MM.1S (cell line): ENCODE measurements around the gene POLR2C.

Experiments
- DNase-seq: peaks from one replicate; pipeline ENCODE4 v3.0.0-alpha.2; 2015
- H2AFZ ChIP-seq: fragments of 300-600 bp; sonication (generic); 2 replicates; pipeline ENCODE4 v1.6.0; 2016; ENCODE audit warnings: antibody characterized with exemption, low read length
- H3F3A ChIP-seq: fragments of 300-600 bp; sonication (generic); 2 replicates; pipeline ENCODE4 v1.6.1; 2016; ENCODE audit warnings: mild to moderate bottlenecking, antibody characterized with exemption, low read length, moderate library complexity, mixed read lengths; ENCODE audit not compliant: insufficient read depth
- H3K27ac ChIP-seq: fragments of 300-600 bp; sonication (generic); 2 replicates; pipeline ENCODE4 v1.5.1; 2016; ENCODE audit warnings: mild to moderate bottlenecking, low read length
- H3K27me3 ChIP-seq: fragments of 300-600 bp; sonication (generic); replicated peaks from 2 replicates; pipeline ENCODE4 v1.6.0; 2016; ENCODE audit warnings: low read length; ENCODE audit not compliant: insufficient read depth
- H3K36me3 ChIP-seq: fragments of 300-600 bp; sonication (generic); replicated peaks from 2 replicates; pipeline ENCODE4 v1.6.1; 2016; ENCODE audit warnings: mild to moderate bottlenecking, low read length, mixed read lengths; ENCODE audit not compliant: insufficient read depth
- H3K4me1 ChIP-seq: fragments of 300-600 bp; sonication (generic); 2 replicates; pipeline ENCODE4 v1.6.1; 2016; ENCODE audit warnings: low read length, mixed read lengths
- H3K4me2 ChIP-seq: fragments of 300-600 bp; sonication (generic); 2 replicates; pipeline ENCODE4 v1.6.0; 2016; ENCODE audit warnings: low read depth, low read length
- H3K4me3 ChIP-seq: fragments of 300-600 bp; sonication (generic); 2 replicates; pipeline ENCODE4 v1.5.1; 2016; ENCODE audit warnings: low read length, mixed read lengths
- H3K79me2 ChIP-seq: fragments of 300-600 bp; sonication (generic); 2 replicates; pipeline ENCODE4 v1.6.1; 2016; ENCODE audit warnings: mixed run types, low read length, mixed read lengths
- H3K9ac ChIP-seq: fragments of 300-600 bp; sonication (generic); 2 replicates; pipeline ENCODE4 v1.6.1; 2016; ENCODE audit warnings: low read length, mixed read lengths
- H3K9me2 ChIP-seq: fragments of 300-600 bp; sonication (generic); replicated peaks from 2 replicates; pipeline ENCODE4 v1.6.1; 2016; ENCODE audit warnings: mild to moderate bottlenecking, low read length, mixed read lengths; ENCODE audit not compliant: insufficient read depth
- H3K9me3 ChIP-seq: fragments of 300-600 bp; sonication (generic); replicated peaks from 2 replicates; pipeline ENCODE4 v1.6.1; 2016; ENCODE audit warnings: mild to moderate bottlenecking, low read length, mixed read lengths; ENCODE audit not compliant: insufficient read depth
- H4K20me1 ChIP-seq: fragments of 300-600 bp; sonication (generic); 2 replicates; pipeline ENCODE4 v1.6.1; 2016; ENCODE audit warnings: mild to moderate bottlenecking, low read length, moderate library complexity, mixed read lengths; ENCODE audit not compliant: insufficient read depth
- EZH2 ChIP-seq: fragments of 300-600 bp; sonication (generic); optimal IDR thresholded peaks from 2 replicates; pipeline ENCODE3; 2017; ENCODE audit warnings: low read depth, mild to moderate bottlenecking, antibody characterized with exemption, low read length, mixed read lengths
- EZH2phosphoT487 ChIP-seq: fragments of 300-600 bp; sonication (generic); IDR thresholded peaks from 2 replicates; pipeline ENCODE4 v1.6.1; 2018; ENCODE audit warnings: antibody characterized with exemption, low read length
- TF ChIP-seq, protein P1 (sequence below): fragments of 300-600 bp; sonication (generic); IDR thresholded peaks from 2 replicates; pipeline ENCODE4 v1.5.1; 2016; ENCODE audit warnings: antibody characterized with exemption, low read length, mixed read lengths

Gene POLR2C

DNA sequence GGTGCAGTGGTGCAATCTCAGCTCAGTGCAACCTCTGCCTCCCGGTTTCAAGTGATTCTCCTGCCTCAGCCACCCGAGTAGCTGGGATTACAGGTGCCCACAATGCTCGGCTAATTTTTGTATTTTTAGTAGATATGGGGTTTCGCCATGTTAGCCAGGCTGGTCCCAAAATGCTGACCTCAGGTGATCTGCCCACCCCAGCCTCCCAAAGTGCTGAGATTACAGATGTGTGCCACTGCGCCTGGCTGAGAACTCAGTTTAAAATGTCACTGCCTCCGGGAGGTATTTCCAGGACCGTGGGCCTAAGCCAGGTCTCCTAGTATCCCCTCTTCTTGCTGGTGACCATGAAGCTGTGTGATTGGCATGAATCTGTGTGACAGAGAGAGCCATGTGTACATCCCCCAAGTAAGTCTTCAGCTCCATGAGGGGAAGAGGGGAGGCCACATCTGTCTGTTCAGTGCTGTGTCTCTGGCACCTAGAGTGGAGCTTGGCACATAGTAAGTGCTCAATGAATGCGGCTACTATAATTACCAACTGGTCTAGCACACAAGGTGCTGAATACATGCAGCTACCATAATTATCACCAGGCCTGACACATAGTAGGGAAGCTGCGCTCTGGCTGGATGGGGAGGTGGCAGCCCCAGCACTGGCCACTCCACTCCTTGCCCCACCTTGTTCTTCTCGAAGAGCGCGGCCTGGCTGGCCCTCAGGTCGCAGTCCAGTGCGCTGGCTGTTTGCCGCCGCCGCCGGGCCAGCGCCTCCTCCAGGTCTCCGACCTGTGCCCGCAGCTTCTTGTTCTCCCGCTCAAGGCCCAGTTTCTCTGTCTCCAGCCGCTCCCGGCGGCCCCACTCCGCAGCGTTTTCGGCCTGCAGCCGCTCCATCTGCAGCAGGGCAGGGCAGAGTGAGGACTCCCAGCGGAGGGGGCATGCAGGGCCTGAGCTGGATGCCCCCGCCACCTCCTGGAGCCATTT is 55.2 kb downstream of the POLR2C start:
- Histone ChIP-seq H3K4me1 (no peaks in the 10 kb centered on the region), H3K27ac (no peak overlapping the region), H3F3A (no peaks in the 10 kb centered on the region), H3K27me3 (no peaks in the 10 kb centered on the region), H3K36me3 (no peaks in the 10 kb centered on the region), H3K9ac (no peak overlapping the region), H4K20me1 (no peaks in the 10 kb centered on the region), H3K79me2 (no peaks in the 10 kb centered on the region), H3K9me3 (no peaks in the 10 kb centered on the region), H3K9me2 (no peaks in the 10 kb centered on the region), H3K4me2 (no peak overlapping the region), H2AFZ (no peak overlapping the region), H3K4me3 (no peak overlapping the region)
- DNase-seq = no peak
- TF ChIP-seq EZH2phosphoT487 (no peak), EZH2 (no peak)
- TF ChIP-seq, protein P1, sequence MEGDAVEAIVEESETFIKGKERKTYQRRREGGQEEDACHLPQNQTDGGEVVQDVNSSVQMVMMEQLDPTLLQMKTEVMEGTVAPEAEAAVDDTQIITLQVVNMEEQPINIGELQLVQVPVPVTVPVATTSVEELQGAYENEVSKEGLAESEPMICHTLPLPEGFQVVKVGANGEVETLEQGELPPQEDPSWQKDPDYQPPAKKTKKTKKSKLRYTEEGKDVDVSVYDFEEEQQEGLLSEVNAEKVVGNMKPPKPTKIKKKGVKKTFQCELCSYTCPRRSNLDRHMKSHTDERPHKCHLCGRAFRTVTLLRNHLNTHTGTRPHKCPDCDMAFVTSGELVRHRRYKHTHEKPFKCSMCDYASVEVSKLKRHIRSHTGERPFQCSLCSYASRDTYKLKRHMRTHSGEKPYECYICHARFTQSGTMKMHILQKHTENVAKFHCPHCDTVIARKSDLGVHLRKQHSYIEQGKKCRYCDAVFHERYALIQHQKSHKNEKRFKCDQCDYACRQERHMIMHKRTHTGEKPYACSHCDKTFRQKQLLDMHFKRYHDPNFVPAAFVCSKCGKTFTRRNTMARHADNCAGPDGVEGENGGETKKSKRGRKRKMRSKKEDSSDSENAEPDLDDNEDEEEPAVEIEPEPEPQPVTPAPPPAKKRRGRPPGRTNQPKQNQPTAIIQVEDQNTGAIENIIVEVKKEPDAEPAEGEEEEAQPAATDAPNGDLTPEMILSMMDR = no peak

DNA sequence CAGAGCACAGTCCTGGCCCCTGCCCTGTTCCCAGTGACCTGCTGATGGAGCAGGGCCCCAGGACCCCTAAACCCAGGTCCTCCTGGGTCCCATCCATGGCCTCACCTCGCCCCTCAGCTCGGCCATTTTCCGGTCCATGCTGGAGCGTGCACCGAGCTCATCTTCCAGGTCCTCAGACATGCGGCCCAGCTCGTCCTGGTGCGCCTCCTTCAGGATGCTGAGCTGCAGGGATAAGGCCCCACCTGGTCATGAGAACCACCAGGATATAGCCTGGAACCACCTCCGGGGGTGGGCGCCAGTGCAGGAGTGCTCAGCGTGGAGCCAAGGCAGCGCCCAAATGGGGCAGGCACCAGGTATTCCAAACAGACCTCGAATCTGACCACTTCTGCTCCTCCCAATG is 56.0 kb downstream of the POLR2C start:
- Histone ChIP-seq H3K79me2 (no peaks in the 10 kb centered on the region), H3K4me2 (no peak overlapping the region), H3K4me3 (no peak overlapping the region), H3K4me1 (no peaks in the 10 kb centered on the region), H3K27ac (no peak overlapping the region), H2AFZ (no peak overlapping the region), H3K36me3 (no peaks in the 10 kb centered on the region), H3K9me2 (no peaks in the 10 kb centered on the region), H3K9ac (no peak overlapping the region), H3K27me3 (no peaks in the 10 kb centered on the region), H4K20me1 (no peaks in the 10 kb centered on the region), H3K9me3 (no peaks in the 10 kb centered on the region), H3F3A (no peaks in the 10 kb centered on the region)
- DNase-seq = no peak
- TF ChIP-seq EZH2 (no peak), EZH2phosphoT487 (no peak)
- TF ChIP-seq, protein P1 = no peak

DNA sequence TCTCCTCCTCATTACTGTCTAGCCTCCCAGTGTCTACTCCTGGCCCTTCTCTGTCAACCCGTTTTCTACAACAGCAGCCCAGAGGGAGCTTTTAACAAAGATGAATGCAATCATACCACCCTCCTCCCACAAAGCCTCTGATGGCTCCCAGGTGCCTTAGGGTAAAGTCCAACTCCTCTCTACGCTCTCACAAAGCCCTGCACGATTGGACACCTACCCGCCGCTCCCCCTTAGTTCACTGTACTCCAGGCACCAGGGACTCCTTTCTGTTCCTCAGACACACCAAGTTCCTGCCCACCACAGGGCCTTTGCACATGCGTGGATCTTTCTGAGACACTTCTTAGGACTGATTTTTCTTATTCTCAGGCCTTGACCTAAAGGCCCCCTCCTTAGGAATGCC is 56.4 kb downstream of the POLR2C start:
- Histone ChIP-seq H3K4me3 (no peak overlapping the region), H3K79me2 (no peaks in the 10 kb centered on the region), H3F3A (no peaks in the 10 kb centered on the region), H4K20me1 (no peaks in the 10 kb centered on the region), H3K9me3 (no peaks in the 10 kb centered on the region), H3K9ac (no peak overlapping the region), H3K9me2 (no peaks in the 10 kb centered on the region), H3K4me1 (no peaks in the 10 kb centered on the region), H3K27me3 (no peaks in the 10 kb centered on the region), H3K36me3 (no peaks in the 10 kb centered on the region), H3K27ac (no peak overlapping the region), H2AFZ (no peak overlapping the region), H3K4me2 (no peak overlapping the region)
- no peak for TF ChIP-seq EZH2phosphoT487
- no peak for TF ChIP-seq EZH2
- no peak for DNase-seq
